T-helper 9 cell (primary cell): ENCODE data around the gene LCE4A.

Experiments
- DNase-seq: peaks from one replicate; pipeline ENCODE4 v3.0.0-alpha.2; 2020

LCE4A gene

GRCh38 chr1:152745765-152746444 lies 37.9 kb downstream of the LCE4A start:
- no peak for DNase-seq

GRCh38 chr1:152747831-152748230 lies 39.9 kb downstream of the LCE4A start:
- DNase-seq: no peak

- no peak for DNase-seq
Measured at GRCh38 chr1:152752225-152752624, 44.3 kb downstream of the LCE4A start.

- DNase-seq: no peak
Measured at GRCh38 chr1:152753586-152753985, 45.6 kb downstream of the LCE4A start.

GRCh38 chr1:152756872-152757271 lies 48.9 kb downstream of the LCE4A start:
- no peak for DNase-seq

GRCh38 chr1:152757747-152758146 lies 49.8 kb downstream of the LCE4A start, which contains the start of gene KPRP:
TSS of gene KPRP (plus strand) at chr1:152758025. CDS start at chr1:152759589, 1,564 bp downstream.
- no peak for DNase-seq

- DNase-seq: no peak
Measured at GRCh38 chr1:152758636-152759035, 50.7 kb downstream of the LCE4A start.
